Coronary artery (tissue), 2 donors: ENCODE results near the gene CUX1.

Source experiments
- DNase-seq: peaks from one replicate; pipeline ENCODE4 v3.0.0-alpha.2; 2017; ENCODE audit warnings: low spot score
- H3K27ac ChIP-seq, 2 donors: fragments of 200-600 bp; sonication (generic); one replicate each; pipeline ENCODE4 v1.5.1; 2016 to 2019
- H3K4me3 ChIP-seq: fragments of 200-600 bp; sonication (generic); 2 replicates; pipeline ENCODE4 v1.5.1; 2016; ENCODE audit warnings: mild to moderate bottlenecking, moderate library complexity
- TF ChIP-seq, protein P1 (sequence below): fragments of 200-600 bp; sonication (generic); IDR thresholded peaks from one replicate; pipeline ENCODE4 v1.5.1; 2019; ENCODE audit warnings: antibody characterized with exemption

Gene CUX1

DNA sequence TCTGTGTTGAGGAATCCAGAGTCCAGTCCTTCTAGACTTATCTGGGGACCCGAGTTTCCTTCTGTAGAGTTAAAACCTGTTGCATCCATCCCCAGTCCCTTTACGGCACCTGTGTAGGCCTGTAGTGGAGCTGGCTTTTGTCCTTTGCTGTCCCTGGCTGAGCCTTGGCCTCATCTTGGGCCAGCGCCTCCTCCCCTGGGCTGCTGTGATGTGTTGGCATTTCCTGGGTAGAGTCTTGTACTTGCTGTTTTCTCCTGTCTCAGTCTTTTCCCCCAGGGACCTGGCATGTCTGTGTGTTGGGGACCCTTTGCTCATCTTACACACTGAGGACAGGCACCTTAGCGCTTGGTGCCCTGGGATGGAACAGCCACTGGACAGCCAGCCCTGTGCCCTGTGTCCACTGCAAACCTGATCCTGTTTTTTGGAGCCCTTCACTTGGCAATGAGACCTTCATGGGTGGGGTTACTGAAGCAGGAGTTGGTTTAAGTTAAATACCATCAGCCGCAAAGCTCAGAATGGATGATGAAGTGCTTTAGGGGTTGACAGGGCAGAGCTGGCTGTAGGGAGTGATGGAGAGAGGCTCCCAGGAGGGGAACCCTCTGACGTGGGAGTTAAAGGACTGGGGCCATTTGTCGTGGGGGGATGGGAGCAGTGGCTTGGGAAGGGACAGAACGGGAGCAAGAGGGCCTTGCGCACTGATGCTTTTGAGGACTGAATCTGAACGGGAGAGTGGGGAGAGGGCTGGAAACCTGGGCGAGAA is 50.9 kb downstream of the CUX1 start:
- no peak overlapping the region for H3K27ac ChIP-seq
- TF ChIP-seq, protein P1, sequence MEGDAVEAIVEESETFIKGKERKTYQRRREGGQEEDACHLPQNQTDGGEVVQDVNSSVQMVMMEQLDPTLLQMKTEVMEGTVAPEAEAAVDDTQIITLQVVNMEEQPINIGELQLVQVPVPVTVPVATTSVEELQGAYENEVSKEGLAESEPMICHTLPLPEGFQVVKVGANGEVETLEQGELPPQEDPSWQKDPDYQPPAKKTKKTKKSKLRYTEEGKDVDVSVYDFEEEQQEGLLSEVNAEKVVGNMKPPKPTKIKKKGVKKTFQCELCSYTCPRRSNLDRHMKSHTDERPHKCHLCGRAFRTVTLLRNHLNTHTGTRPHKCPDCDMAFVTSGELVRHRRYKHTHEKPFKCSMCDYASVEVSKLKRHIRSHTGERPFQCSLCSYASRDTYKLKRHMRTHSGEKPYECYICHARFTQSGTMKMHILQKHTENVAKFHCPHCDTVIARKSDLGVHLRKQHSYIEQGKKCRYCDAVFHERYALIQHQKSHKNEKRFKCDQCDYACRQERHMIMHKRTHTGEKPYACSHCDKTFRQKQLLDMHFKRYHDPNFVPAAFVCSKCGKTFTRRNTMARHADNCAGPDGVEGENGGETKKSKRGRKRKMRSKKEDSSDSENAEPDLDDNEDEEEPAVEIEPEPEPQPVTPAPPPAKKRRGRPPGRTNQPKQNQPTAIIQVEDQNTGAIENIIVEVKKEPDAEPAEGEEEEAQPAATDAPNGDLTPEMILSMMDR: no peak

DNA sequence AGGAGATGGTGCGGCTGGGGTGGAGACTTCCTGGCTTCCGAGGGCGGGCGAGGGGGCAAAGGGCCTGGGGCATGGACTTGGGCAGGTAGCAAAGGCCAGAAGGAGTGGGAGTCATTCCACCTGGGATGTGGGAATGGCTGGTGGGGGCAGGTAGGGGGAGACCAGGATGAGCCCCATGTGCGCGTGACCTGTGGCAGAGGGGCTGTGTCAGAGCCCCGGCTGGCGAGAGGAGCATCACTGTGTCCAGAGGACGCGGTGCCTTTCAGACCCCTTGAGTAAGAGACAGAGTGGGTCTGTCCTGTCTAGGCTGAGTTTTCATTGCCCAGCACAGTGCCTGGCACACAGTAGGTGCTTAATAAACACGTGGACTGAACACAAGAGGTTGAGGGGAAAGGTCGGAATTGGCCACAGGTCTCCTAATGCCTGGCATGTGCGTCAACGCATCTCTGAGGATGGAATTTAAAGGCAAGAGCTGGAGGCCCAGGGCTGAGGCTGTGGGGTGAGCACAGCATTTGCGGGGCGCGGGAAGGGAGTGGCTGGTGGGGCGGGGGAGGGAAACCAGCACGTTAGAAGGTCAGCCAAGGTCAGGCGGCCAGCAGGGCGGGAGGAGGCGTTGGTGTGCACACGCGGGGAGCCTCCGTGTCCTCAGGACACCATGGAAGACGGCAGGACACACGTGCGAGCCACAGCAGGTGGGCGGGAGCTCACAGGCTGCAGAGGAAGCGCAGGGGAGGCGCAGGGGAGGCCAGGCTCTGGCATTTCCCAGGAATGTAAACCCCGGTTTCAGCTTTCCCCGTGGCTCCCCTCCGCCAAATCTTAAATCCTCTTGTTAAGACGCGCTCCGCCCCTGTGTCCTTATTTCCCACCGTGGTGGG is 51.8 kb downstream of the CUX1 start:
- DNase-seq: no peak
- TF ChIP-seq, protein P1: no peak
- no peak overlapping the region for H3K27ac ChIP-seq

More for the DNA sequence above, 50.9 kb downstream of the CUX1 start:
- DNase-seq: no peak
- H3K4me3 ChIP-seq: no peak overlapping the region

DNA sequence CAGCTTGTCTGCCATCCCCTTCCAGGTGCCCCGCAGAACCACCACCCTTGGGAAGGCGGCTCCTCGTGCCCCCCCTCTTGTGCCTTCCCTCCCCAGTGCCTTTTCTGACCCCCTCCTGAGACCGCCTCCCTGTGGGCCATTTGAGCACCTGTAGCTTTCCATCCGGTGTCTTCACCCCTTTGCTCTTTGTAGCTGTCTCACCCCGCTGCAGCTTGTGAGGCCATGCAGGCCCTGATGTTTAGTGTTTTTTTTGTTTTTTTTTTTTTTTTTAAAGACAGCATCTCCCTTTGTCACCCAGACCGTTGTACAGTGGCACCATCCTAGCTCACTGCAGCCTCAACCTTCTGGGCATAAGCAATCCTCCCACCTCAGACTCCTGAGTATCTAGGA is 52.5 kb downstream of the CUX1 start:
- Histone ChIP-seq H3K4me3 (no peak overlapping the region), H3K27ac (no peak overlapping the region)
- no peak for DNase-seq
- TF ChIP-seq, protein P1: no peak

More for the DNA sequence above, 51.8 kb downstream of the CUX1 start:
- H3K4me3 ChIP-seq: no peak overlapping the region

DNA sequence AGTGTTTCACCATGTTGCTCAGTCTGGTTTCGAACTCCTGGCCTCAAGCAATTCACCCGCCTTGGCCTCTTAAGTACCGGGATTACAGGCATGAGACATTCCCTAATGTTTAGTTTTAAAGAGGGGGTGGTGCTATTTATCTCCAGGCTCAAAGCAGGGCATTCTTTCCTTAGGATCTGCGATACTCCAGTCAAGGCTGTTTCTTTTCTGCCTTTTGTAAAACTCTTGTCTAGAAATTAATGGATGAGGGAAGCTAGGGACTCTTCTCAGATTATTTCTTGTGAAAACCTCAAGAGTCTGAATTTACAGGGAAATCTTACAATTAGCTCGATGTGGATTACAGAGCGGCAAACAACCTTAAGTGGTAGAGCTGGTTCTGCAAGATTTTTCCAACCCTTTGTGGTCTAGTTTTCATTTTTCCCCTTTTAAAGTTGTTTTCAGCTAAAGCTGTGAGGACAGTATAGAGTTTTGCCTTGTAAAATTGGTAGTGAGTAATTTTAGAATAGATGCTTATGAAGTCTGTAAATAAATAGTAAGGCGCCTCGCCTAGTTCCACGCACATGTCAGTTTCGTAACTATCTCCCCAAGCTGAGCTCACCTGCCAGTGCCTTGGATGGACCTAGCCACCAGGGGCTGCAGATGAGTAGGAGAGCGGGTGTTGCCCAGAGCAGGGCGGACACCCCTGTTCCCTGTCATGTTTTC is 53.1 kb downstream of the CUX1 start:
- H3K27ac ChIP-seq: no peak overlapping the region
- TF ChIP-seq, protein P1: no peak
- H3K4me3 ChIP-seq: no peak overlapping the region
- DNase-seq: no peak

DNA sequence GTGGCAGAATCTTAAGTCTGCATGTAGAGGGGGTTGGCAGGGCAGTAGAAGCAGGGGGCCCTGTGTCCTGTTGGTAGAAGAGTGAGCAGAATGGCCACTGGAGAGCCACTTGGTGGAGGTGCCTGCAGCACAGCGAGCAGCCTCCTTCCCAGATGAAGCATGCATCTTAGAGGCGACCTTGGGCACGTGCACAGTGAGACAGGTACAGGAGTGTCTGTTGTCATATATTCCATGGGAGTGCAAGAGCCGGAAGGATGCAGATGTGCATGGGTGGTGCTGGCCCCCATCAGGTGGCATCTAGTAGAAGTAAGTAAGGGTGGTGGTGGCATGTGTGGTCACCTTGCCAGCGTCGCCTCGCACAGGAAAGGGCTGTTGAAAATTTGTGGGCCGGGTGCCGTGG is 53.9 kb downstream of the CUX1 start:
- H3K4me3 ChIP-seq: no peak overlapping the region
- TF ChIP-seq, protein P1: no peak
- no peak overlapping the region for H3K27ac ChIP-seq
- DNase-seq: no peak

DNA sequence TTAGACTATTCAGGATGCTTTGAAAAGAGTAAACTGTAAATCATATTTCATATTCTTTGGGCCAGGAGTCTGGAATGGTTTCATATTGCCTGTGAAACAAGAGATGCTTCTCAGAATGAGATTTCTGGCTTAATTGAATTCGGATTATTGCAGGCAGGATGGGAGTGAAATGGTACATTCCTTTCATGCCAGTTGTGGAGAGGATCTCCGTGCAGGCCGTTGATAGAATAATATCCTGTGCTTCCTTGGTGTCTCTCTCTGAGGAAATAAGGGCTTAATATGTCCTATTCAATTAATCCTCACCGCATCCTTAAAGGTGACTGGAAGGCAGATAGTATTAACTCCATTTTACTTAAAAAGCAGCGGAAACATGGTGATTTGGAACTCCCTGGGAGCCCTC is 56.6 kb downstream of the CUX1 start:
- Histone ChIP-seq H3K27ac (no peak overlapping the region), H3K4me3 (no peak overlapping the region)
- no peak for DNase-seq
- TF ChIP-seq, protein P1: no peak
